MM.1S (cell line): ENCODE data around the gene RPTOR.

Source experiments
- EZH2 ChIP-seq: fragments of 300-600 bp; sonication (generic); optimal IDR thresholded peaks from 2 replicates; pipeline ENCODE3; 2017; ENCODE audit warnings: low read depth, mild to moderate bottlenecking, antibody characterized with exemption, low read length, mixed read lengths
- TF ChIP-seq, protein P1 (sequence below): fragments of 300-600 bp; sonication (generic); IDR thresholded peaks from 2 replicates; pipeline ENCODE4 v1.5.1; 2016; ENCODE audit warnings: antibody characterized with exemption, low read length, mixed read lengths

- no peak for TF ChIP-seq EZH2
- TF ChIP-seq, protein P1, sequence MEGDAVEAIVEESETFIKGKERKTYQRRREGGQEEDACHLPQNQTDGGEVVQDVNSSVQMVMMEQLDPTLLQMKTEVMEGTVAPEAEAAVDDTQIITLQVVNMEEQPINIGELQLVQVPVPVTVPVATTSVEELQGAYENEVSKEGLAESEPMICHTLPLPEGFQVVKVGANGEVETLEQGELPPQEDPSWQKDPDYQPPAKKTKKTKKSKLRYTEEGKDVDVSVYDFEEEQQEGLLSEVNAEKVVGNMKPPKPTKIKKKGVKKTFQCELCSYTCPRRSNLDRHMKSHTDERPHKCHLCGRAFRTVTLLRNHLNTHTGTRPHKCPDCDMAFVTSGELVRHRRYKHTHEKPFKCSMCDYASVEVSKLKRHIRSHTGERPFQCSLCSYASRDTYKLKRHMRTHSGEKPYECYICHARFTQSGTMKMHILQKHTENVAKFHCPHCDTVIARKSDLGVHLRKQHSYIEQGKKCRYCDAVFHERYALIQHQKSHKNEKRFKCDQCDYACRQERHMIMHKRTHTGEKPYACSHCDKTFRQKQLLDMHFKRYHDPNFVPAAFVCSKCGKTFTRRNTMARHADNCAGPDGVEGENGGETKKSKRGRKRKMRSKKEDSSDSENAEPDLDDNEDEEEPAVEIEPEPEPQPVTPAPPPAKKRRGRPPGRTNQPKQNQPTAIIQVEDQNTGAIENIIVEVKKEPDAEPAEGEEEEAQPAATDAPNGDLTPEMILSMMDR, result no peak
These were observed 290.2 kb downstream of the RPTOR start for GRCh38 chr17:80834893-80835275.
